ENCODE data around the gene POLR2J. TPM values are rescaled to one million over a fixed set of nuclear protein-coding genes. Genes with fewer than 3 reads are reported as not detected.
A peak's percentile ranks its signal among the peaks of the same experiment; 100 is the strongest.

POLR2J gene
- total and polyA plus RNA-seq, 10 of the 15 experiments (the other 5 are each of a cell fraction or from before 2014, with no cell fraction given), result 16.4 to 119 (median 77.4) TPM

DNA sequence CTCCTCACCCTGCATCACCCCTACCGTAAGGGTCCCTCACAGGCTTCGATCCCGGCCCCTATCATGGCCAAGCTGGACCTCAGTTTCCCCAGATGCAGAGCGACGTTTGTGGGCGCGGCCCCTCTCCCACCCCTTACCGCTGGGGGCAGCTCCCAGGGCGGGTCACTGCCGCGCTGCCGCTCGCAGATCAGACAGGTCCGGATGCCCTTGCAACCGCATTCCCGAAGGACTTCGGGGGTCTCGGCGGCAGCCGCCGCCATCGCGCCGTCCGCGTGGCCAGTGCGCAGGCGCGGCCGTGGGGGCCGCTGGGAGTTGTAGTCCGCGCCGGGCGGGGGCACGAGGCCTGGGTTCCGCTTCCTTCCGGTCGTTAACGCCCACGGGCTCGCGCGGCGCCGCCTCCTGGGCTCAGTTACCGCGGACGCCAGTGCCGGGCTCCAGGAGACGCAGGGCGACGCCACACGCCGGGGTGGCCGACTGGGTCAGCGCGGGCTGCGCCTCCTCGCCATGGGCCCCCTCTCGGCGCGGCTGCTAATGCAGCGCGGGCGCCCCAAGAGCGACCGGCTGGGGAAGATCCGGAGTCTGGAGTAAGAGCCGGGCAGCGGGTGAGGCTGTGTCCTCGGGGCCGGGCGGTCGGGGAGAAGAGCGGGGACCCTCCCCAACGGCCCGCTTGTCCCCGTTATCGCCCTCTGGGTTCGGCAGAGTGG lies 14.0 kb downstream of the POLR2J start, which contains the start of the genes ALKBH4 and LRWD1 (continued):
- TF ChIP-seq, protein P1, sequence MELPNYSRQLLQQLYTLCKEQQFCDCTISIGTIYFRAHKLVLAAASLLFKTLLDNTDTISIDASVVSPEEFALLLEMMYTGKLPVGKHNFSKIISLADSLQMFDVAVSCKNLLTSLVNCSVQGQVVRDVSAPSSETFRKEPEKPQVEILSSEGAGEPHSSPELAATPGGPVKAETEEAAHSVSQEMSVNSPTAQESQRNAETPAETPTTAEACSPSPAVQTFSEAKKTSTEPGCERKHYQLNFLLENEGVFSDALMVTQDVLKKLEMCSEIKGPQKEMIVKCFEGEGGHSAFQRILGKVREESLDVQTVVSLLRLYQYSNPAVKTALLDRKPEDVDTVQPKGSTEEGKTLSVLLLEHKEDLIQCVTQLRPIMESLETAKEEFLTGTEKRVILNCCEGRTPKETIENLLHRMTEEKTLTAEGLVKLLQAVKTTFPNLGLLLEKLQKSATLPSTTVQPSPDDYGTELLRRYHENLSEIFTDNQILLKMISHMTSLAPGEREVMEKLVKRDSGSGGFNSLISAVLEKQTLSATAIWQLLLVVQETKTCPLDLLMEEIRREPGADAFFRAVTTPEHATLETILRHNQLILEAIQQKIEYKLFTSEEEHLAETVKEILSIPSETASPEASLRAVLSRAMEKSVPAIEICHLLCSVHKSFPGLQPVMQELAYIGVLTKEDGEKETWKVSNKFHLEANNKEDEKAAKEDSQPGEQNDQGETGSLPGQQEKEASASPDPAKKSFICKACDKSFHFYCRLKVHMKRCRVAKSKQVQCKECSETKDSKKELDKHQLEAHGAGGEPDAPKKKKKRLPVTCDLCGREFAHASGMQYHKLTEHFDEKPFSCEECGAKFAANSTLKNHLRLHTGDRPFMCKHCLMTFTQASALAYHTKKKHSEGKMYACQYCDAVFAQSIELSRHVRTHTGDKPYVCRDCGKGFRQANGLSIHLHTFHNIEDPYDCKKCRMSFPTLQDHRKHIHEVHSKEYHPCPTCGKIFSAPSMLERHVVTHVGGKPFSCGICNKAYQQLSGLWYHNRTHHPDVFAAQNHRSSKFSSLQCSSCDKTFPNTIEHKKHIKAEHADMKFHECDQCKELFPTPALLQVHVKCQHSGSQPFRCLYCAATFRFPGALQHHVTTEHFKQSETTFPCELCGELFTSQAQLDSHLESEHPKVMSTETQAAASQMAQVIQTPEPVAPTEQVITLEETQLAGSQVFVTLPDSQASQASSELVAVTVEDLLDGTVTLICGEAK (IDR thresholded peaks at IDR 0.05; ENCODE audit: borderline replicate concordance), result no peak
- TF ChIP-seq MXI1 (IDR thresholded peaks at IDR 0.05; ENCODE audit: low read depth, low read length), result peak; percentile 94
- TF ChIP-seq SIX5 (IDR thresholded peaks at IDR 0.05; ENCODE audit: low read depth, low read length, severe bottlenecking), result peak; percentile 91
- peak; percentile 53 for TF ChIP-seq CHD2 (IDR thresholded peaks at IDR 0.05; ENCODE audit: borderline replicate concordance, low read depth, low read length)
- no peak for TF ChIP-seq NBN (IDR thresholded peaks at IDR 0.05)
- TF ChIP-seq KAT2A (conservative IDR thresholded peaks at IDR 0.05; ENCODE audit: control insufficient read depth, low read depth, low read length), result no peak
- TF ChIP-seq EED (IDR thresholded peaks at IDR 0.05; ENCODE audit: low read depth), result no peak
- TF ChIP-seq, protein P2, sequence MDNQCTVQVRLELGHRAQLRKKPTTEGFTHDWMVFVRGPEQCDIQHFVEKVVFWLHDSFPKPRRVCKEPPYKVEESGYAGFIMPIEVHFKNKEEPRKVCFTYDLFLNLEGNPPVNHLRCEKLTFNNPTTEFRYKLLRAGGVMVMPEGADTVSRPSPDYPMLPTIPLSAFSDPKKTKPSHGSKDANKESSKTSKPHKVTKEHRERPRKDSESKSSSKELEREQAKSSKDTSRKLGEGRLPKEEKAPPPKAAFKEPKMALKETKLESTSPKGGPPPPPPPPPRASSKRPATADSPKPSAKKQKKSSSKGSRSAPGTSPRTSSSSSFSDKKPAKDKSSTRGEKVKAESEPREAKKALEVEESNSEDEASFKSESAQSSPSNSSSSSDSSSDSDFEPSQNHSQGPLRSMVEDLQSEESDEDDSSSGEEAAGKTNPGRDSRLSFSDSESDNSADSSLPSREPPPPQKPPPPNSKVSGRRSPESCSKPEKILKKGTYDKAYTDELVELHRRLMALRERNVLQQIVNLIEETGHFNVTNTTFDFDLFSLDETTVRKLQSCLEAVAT (IDR thresholded peaks at IDR 0.05), result no peak
- TF ChIP-seq SRF (IDR thresholded peaks at IDR 0.05; ENCODE audit: low read depth in 2 of 2, low read length in 2 of 2), result no peak
- peak; percentile 79; the same call in 1 of the 2 replicates for TF ChIP-seq NR2F1 (conservative IDR thresholded peaks at IDR 0.05)
- TF ChIP-seq YBX1 (IDR thresholded peaks at IDR 0.05), result no peak
- TF ChIP-seq, protein P3, sequence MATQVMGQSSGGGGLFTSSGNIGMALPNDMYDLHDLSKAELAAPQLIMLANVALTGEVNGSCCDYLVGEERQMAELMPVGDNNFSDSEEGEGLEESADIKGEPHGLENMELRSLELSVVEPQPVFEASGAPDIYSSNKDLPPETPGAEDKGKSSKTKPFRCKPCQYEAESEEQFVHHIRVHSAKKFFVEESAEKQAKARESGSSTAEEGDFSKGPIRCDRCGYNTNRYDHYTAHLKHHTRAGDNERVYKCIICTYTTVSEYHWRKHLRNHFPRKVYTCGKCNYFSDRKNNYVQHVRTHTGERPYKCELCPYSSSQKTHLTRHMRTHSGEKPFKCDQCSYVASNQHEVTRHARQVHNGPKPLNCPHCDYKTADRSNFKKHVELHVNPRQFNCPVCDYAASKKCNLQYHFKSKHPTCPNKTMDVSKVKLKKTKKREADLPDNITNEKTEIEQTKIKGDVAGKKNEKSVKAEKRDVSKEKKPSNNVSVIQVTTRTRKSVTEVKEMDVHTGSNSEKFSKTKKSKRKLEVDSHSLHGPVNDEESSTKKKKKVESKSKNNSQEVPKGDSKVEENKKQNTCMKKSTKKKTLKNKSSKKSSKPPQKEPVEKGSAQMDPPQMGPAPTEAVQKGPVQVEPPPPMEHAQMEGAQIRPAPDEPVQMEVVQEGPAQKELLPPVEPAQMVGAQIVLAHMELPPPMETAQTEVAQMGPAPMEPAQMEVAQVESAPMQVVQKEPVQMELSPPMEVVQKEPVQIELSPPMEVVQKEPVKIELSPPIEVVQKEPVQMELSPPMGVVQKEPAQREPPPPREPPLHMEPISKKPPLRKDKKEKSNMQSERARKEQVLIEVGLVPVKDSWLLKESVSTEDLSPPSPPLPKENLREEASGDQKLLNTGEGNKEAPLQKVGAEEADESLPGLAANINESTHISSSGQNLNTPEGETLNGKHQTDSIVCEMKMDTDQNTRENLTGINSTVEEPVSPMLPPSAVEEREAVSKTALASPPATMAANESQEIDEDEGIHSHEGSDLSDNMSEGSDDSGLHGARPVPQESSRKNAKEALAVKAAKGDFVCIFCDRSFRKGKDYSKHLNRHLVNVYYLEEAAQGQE (IDR thresholded peaks at IDR 0.05; ENCODE audit: low read depth, low read length), result no peak
- TF ChIP-seq JUNB (IDR thresholded peaks at IDR 0.05), result no peak
- no peak; the same call in 1 of the 2 replicates for TF ChIP-seq NFXL1 (IDR thresholded peaks at IDR 0.05; ENCODE audit: borderline replicate concordance)
- TF ChIP-seq BHLHE40 (IDR thresholded peaks at IDR 0.05; ENCODE audit: borderline replicate concordance in 1 of 2, low read depth in 2 of 2, low read length in 1 of 2), result peak; percentile 77 to 92
- TF ChIP-seq NFIC (IDR thresholded peaks at IDR 0.05; ENCODE audit: low read depth, low read length), result no peak
- TF ChIP-seq SMC3 (IDR thresholded peaks at IDR 0.05; ENCODE audit: borderline replicate concordance, low read length), result no peak
- peak; percentile 50; the same call in 1 of the 2 replicates for TF ChIP-seq CREB1 (IDR thresholded peaks at IDR 0.05; ENCODE audit: low read depth)
- no peak for TF ChIP-seq IKZF2 (IDR thresholded peaks at IDR 0.05)
- no peak for TF ChIP-seq ESRRA (IDR thresholded peaks at IDR 0.05; ENCODE audit: low read length)
- TF ChIP-seq ZNF217 (IDR thresholded peaks at IDR 0.05), result no peak
- peak; percentile 78 for TF ChIP-seq SREBF1 (IDR thresholded peaks at IDR 0.05; ENCODE audit: low read length)
- no peak for TF ChIP-seq NFYA (IDR thresholded peaks at IDR 0.05; ENCODE audit: borderline replicate concordance, low read depth, low read length)
